Measurements from ENCODE around the gene DGKK.

DGKK gene

GRCh38 chrX:50430917-50431575, 39.6 kb downstream of the DGKK start:
- DNase-seq (ENCODE audit: insufficient read length) (no peak), FAIRE-seq (no peak)
- TF ChIP-seq POLR2AphosphoS5 (IDR thresholded peaks at IDR 0.05; ENCODE audit: low read depth, low read length): no peak
- TF ChIP-seq TAF1 (IDR thresholded peaks at IDR 0.05; ENCODE audit: borderline replicate concordance, low read depth, low read length): no peak
- no peak for TF ChIP-seq POLR2A (IDR thresholded peaks at IDR 0.05; ENCODE audit: low read depth, low read length)

- DNase-seq (ENCODE audit: insufficient read length): no peak
- TF ChIP-seq TAF1 (IDR thresholded peaks at IDR 0.05; ENCODE audit: borderline replicate concordance, low read depth, low read length): no peak
- TF ChIP-seq POLR2A (IDR thresholded peaks at IDR 0.05; ENCODE audit: low read depth, low read length): no peak
- TF ChIP-seq POLR2AphosphoS5 (IDR thresholded peaks at IDR 0.05; ENCODE audit: low read depth, low read length): no peak
- FAIRE-seq: no peak
Observed at GRCh38 chrX:50428174-50428573, 42.5 kb downstream of the DGKK start.

GRCh38 chrX:50407976-50408375, 62.6 kb downstream of the DGKK start:
- FAIRE-seq: no peak
- TF ChIP-seq POLR2A (IDR thresholded peaks at IDR 0.05; ENCODE audit: low read depth, low read length) (no peak), TAF1 (IDR thresholded peaks at IDR 0.05; ENCODE audit: borderline replicate concordance, low read depth, low read length) (no peak), POLR2AphosphoS5 (IDR thresholded peaks at IDR 0.05; ENCODE audit: low read depth, low read length) (no peak)
- DNase-seq (ENCODE audit: insufficient read length): no peak

GRCh38 chrX:50403903-50404302, 66.7 kb downstream of the DGKK start:
- TF ChIP-seq POLR2A (IDR thresholded peaks at IDR 0.05; ENCODE audit: low read depth, low read length) (no peak), TAF1 (IDR thresholded peaks at IDR 0.05; ENCODE audit: borderline replicate concordance, low read depth, low read length) (no peak), POLR2AphosphoS5 (IDR thresholded peaks at IDR 0.05; ENCODE audit: low read depth, low read length) (no peak)
- no peak for FAIRE-seq
- DNase-seq (ENCODE audit: insufficient read length): no peak

GRCh38 chrX:50402886-50403285, 67.7 kb downstream of the DGKK start:
- no peak for DNase-seq (ENCODE audit: insufficient read length)

GRCh38 chrX:50393902-50394301, 76.7 kb downstream of the DGKK start:
- TF ChIP-seq TAF1 (IDR thresholded peaks at IDR 0.05; ENCODE audit: borderline replicate concordance, low read depth, low read length) (no peak), POLR2A (IDR thresholded peaks at IDR 0.05; ENCODE audit: low read depth, low read length) (no peak), POLR2AphosphoS5 (IDR thresholded peaks at IDR 0.05; ENCODE audit: low read depth, low read length) (no peak)
- no peak for FAIRE-seq
- no peak for DNase-seq (ENCODE audit: insufficient read length)

More at GRCh38 chrX:50402886-50403285, 67.7 kb downstream of the DGKK start:
- no peak for FAIRE-seq
- TF ChIP-seq TAF1 (IDR thresholded peaks at IDR 0.05; ENCODE audit: borderline replicate concordance, low read depth, low read length) (no peak), POLR2AphosphoS5 (IDR thresholded peaks at IDR 0.05; ENCODE audit: low read depth, low read length) (no peak), POLR2A (IDR thresholded peaks at IDR 0.05; ENCODE audit: low read depth, low read length) (no peak)

- TF ChIP-seq TAF1 (IDR thresholded peaks at IDR 0.05; ENCODE audit: borderline replicate concordance, low read depth, low read length): no peak
- no peak for TF ChIP-seq POLR2AphosphoS5 (IDR thresholded peaks at IDR 0.05; ENCODE audit: low read depth, low read length)
- TF ChIP-seq POLR2A (IDR thresholded peaks at IDR 0.05; ENCODE audit: low read depth, low read length): no peak
- no peak for FAIRE-seq
- DNase-seq (ENCODE audit: insufficient read length): no peak
Observed at GRCh38 chrX:50386520-50386919, 84.1 kb downstream of the DGKK start.

GRCh38 chrX:50381729-50382415, 88.8 kb downstream of the DGKK start:
- TF ChIP-seq POLR2AphosphoS5 (IDR thresholded peaks at IDR 0.05; ENCODE audit: low read depth, low read length) (no peak), POLR2A (IDR thresholded peaks at IDR 0.05; ENCODE audit: low read depth, low read length) (no peak)
- no peak for DNase-seq (ENCODE audit: insufficient read length)
- no peak for FAIRE-seq

- no peak for DNase-seq (ENCODE audit: insufficient read length)
- no peak for FAIRE-seq
- TF ChIP-seq POLR2AphosphoS5 (IDR thresholded peaks at IDR 0.05; ENCODE audit: low read depth, low read length): no peak
- no peak for TF ChIP-seq TAF1 (IDR thresholded peaks at IDR 0.05; ENCODE audit: borderline replicate concordance, low read depth, low read length)
Observed at GRCh38 chrX:50375481-50376267, 95.0 kb downstream of the DGKK start.

GRCh38 chrX:50372966-50373365, 97.7 kb downstream of the DGKK start:
- DNase-seq (ENCODE audit: insufficient read length) (no peak), FAIRE-seq (no peak)
- TF ChIP-seq POLR2AphosphoS5 (IDR thresholded peaks at IDR 0.05; ENCODE audit: low read depth, low read length): no peak
- no peak for TF ChIP-seq POLR2A (IDR thresholded peaks at IDR 0.05; ENCODE audit: low read depth, low read length)
- TF ChIP-seq TAF1 (IDR thresholded peaks at IDR 0.05; ENCODE audit: borderline replicate concordance, low read depth, low read length): no peak

GRCh38 chrX:50343917-50344316, 126.7 kb downstream of the DGKK start:
- TF ChIP-seq TAF1 (IDR thresholded peaks at IDR 0.05; ENCODE audit: borderline replicate concordance, low read depth, low read length): no peak
- TF ChIP-seq POLR2A (IDR thresholded peaks at IDR 0.05; ENCODE audit: low read depth, low read length): no peak
- no peak for TF ChIP-seq POLR2AphosphoS5 (IDR thresholded peaks at IDR 0.05; ENCODE audit: low read depth, low read length)

More at GRCh38 chrX:50343917-50344316, 126.7 kb downstream of the DGKK start:
- DNase-seq (ENCODE audit: insufficient read length): no peak
- no peak for FAIRE-seq
